Neural progenitor cell (in vitro differentiated cells): ENCODE data around the gene ZNF277. TPM values are rescaled to one million over a fixed set of nuclear protein-coding genes. Genes with fewer than 3 reads are reported as not detected.

Experiments
- DNase-seq: peaks from one replicate; pipeline ENCODE4 v3.0.0-alpha.2; 2016; ENCODE audit warnings: low spot score
- H2AFZ ChIP-seq: fragments of 200-600 bp; sonication (generic); replicated peaks from 2 replicates; pipeline ENCODE4 v1.6.1; 2016; ENCODE audit warnings: antibody characterized with exemption
- H3F3A ChIP-seq: fragments of 200-600 bp; sonication (generic); 2 replicates; pipeline ENCODE4 v1.6.1; 2016; ENCODE audit warnings: antibody characterized with exemption, low read depth
- H3K27ac ChIP-seq: fragments of 200-600 bp; sonication (generic); 2 replicates; pipeline ENCODE4 v1.5.1; 2016; ENCODE audit warnings: mild to moderate bottlenecking
- H3K27me3 ChIP-seq: fragments of 200-600 bp; sonication (generic); 2 replicates; pipeline ENCODE4 v1.6.1; 2016; ENCODE audit warnings: mild to moderate bottlenecking, moderate library complexity
- H3K36me3 ChIP-seq: fragments of 200-600 bp; sonication (generic); 2 replicates; pipeline ENCODE4 v1.5.1; 2016
- H3K4me1 ChIP-seq: fragments of 200-600 bp; sonication (generic); 2 replicates; pipeline ENCODE4 v1.6.1; 2016; ENCODE audit warnings: mixed run types
- H3K4me2 ChIP-seq: fragments of 200-600 bp; sonication (generic); 2 replicates; pipeline ENCODE4 v1.6.1; 2016
- H3K4me3 ChIP-seq: fragments of 200-600 bp; sonication (generic); 2 replicates; pipeline ENCODE4 v1.5.1; 2016
- H3K79me2 ChIP-seq: fragments of 200-600 bp; sonication (generic); 2 replicates; pipeline ENCODE4 v1.6.1; 2016; ENCODE audit warnings: low read depth
- H3K9ac ChIP-seq: fragments of 200-600 bp; sonication (generic); 2 replicates; pipeline ENCODE4 v1.6.1; 2016
- H3K9me3 ChIP-seq: fragments of 200-600 bp; sonication (generic); 2 replicates; pipeline ENCODE4 v1.5.1; 2016; ENCODE audit warnings: low read depth
- H4K20me1 ChIP-seq: fragments of 200-600 bp; sonication (generic); 2 replicates; pipeline ENCODE4 v1.6.1; 2016; ENCODE audit warnings: low read depth
- H3K27ac Mint-ChIP-seq: 3 replicates; pipeline ENCODE4 v1.8.0; 2021; ENCODE audit warnings: mixed read lengths
- H3K27me3 Mint-ChIP-seq: 2 replicates; pipeline ENCODE4 v1.8.0; 2022; ENCODE audit warnings: low read depth, mild to moderate bottlenecking, inconsistent platforms, moderate library complexity, mixed read lengths; ENCODE audit not compliant: insufficient read depth
- H3K36me3 Mint-ChIP-seq: 3 replicates; pipeline ENCODE4 v1.8.0; 2021; ENCODE audit warnings: mixed read lengths
- H3K4me1 Mint-ChIP-seq: 3 replicates; pipeline ENCODE4 v1.8.0; 2021; ENCODE audit warnings: mixed read lengths
- H3K4me3 Mint-ChIP-seq: 3 replicates; pipeline ENCODE4 v1.8.0; 2021; ENCODE audit warnings: mild to moderate bottlenecking, moderate library complexity, mixed read lengths
- H3K9me3 Mint-ChIP-seq: 3 replicates; pipeline ENCODE4 v1.8.0; 2020; ENCODE audit warnings: mixed read lengths
- CTCF ChIP-seq: fragments of 200-600 bp; sonication (generic); IDR thresholded peaks from 2 replicates; pipeline ENCODE4 v1.5.1; 2017; ENCODE audit warnings: antibody characterized with exemption, mild to moderate bottlenecking
- EZH2 ChIP-seq: fragments of 200-600 bp; sonication (generic); IDR thresholded peaks from 2 replicates; pipeline ENCODE4 v1.6.1; 2017; ENCODE audit warnings: antibody characterized with exemption, mild to moderate bottlenecking, moderate library complexity
- EZH2phosphoT487 ChIP-seq: fragments of 200-600 bp; sonication (generic); IDR thresholded peaks from 2 replicates; pipeline ENCODE4 v1.6.1; 2017; ENCODE audit warnings: antibody characterized with exemption
- total RNA-seq: library from RNA; depleted of rRNA; stranded (reverse); fragments of >200 nt; gene quantifications from 2 replicates; pipeline ENCODE4 v1.2.3, GENCODE V29; 2015; ENCODE audit warnings: low replicate concordance

Gene ZNF277
- total RNA-seq, 1 donor from 2014 or later, result 55.5 TPM

DNA sequence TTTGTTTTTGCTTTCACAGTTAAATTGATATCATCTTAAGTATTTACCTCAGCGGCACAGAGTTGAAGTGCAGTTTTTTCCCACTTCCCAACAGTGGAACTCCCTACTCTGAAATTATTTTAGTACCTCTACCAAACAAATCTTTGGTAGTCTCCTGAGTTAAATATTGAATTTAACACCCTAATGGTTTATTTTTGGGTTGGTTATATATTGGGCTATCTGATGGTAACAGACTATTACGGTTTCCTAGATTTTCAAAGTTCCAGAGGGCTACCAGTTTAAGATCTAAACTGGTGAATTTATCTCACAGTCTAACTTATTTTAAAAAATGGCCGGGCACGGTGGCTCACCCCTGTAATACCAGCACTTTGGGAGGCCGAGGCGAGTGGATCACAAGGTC, 1.3 kb downstream of the ZNF277 start:
- Histone ChIP-seq H3K4me3 (peak overlapping the region; percentile 79), H3K4me2 (peak overlapping the region; percentile 87), H3K4me1 (peaks cover 15% of the 10 kb centered on the region), H4K20me1 (peaks cover 16% of the 10 kb centered on the region), H3K79me2 (peaks cover 78% of the 10 kb centered on the region), H3K9ac (no peak overlapping the region), H2AFZ (no peak overlapping the region), H3K27ac (no peak overlapping the region), H3F3A (peaks cover 19% of the 10 kb centered on the region), H3K36me3 (no peaks in the 10 kb centered on the region), H3K27me3 (peaks cover 8% of the 10 kb centered on the region), H3K9me3 (no peaks in the 10 kb centered on the region)
- Mint-ChIP-seq H3K27me3 (peaks cover 4% of the 10 kb centered on the region), H3K36me3 (no peaks in the 10 kb centered on the region), H3K4me1 (peaks cover 28% of the 10 kb centered on the region), H3K4me3 (peak overlapping the region; percentile 98), H3K9me3 (no peaks in the 10 kb centered on the region), H3K27ac (no peak overlapping the region)
- DNase-seq, result no peak
- no peak for TF ChIP-seq EZH2phosphoT487

- H3K27ac ChIP-seq, result no peak overlapping the region
- Mint-ChIP-seq H3K36me3 (no peaks in the 10 kb centered on the region), H3K4me1 (peaks cover 9% of the 10 kb centered on the region), H3K4me3 (no peak overlapping the region), H3K27ac (no peak overlapping the region), H3K27me3 (peaks cover under 1% of the 10 kb centered on the region), H3K9me3 (no peaks in the 10 kb centered on the region)
- H3K4me1 ChIP-seq, result peaks cover 4% of the 10 kb centered on the region
- no peaks in the 10 kb centered on the region for H3K27me3 ChIP-seq
- no peak overlapping the region for H2AFZ ChIP-seq
- no peaks in the 10 kb centered on the region for H3K9me3 ChIP-seq
- TF ChIP-seq CTCF (no peak), EZH2phosphoT487 (no peak), EZH2 (no peak)
- H3K9ac ChIP-seq, result no peak overlapping the region
- H3K4me3 ChIP-seq, result no peak overlapping the region
- no peak overlapping the region for H3K4me2 ChIP-seq
- no peaks in the 10 kb centered on the region for H3F3A ChIP-seq
- peaks cover 32% of the 10 kb centered on the region for H4K20me1 ChIP-seq
- no peak for DNase-seq
- H3K79me2 ChIP-seq, result peaks cover 96% of the 10 kb centered on the region
- no peaks in the 10 kb centered on the region for H3K36me3 ChIP-seq
Measured at GRCh38 chr7:112211348-112211907, 4.9 kb downstream of the ZNF277 start.

DNA sequence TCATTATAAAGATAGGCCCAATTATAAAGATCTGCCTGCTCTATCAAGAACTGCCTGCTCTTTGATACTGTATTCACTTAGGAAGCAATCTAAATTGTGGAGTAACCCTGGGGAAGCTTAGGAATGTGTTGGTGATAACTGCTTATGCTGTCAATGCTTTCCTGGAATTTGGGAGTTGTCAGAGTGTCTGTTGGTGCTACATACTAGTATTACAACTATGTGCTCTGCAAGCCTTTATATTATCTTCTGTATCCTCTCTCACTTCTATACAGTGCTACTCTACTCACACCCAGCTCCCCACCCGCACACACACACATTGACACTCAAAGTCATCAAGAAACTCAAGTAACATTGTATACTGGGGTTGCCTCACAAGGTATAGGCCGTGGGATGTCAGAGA, 6.1 kb downstream of the ZNF277 start:
- Mint-ChIP-seq H3K4me1 (peaks cover 3% of the 10 kb centered on the region), H3K27me3 (no peaks in the 10 kb centered on the region), H3K36me3 (no peaks in the 10 kb centered on the region), H3K4me3 (no peak overlapping the region), H3K9me3 (no peaks in the 10 kb centered on the region), H3K27ac (no peak overlapping the region)
- Histone ChIP-seq H3K79me2 (peaks cover 98% of the 10 kb centered on the region), H3K27ac (no peak overlapping the region), H3F3A (no peaks in the 10 kb centered on the region), H3K36me3 (no peaks in the 10 kb centered on the region), H3K4me3 (no peak overlapping the region), H3K27me3 (no peaks in the 10 kb centered on the region), H4K20me1 (peaks cover 32% of the 10 kb centered on the region), H3K4me2 (no peak overlapping the region), H3K9ac (no peak overlapping the region), H3K4me1 (peaks cover 4% of the 10 kb centered on the region), H3K9me3 (no peaks in the 10 kb centered on the region), H2AFZ (no peak overlapping the region)
- DNase-seq, result no peak
- TF ChIP-seq CTCF (no peak), EZH2phosphoT487 (no peak), EZH2 (no peak)

DNA sequence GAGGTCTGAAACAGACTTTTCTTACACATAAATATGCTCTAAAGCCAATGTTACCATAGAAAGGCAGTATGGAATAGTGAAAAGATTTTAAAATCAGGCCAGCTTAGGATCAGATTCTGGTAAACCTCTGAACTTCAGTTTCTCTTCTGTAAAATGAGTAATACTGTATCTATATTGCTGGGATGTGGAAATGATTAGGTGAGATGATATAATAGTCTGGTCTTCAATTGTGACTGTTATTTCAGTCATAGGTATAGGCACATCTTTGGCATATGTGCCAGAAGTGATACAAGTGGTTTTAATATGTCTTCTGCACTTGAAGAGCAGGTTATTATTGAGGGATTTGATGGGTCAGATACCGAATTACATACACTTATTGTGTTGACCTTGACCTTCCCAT, 7.2 kb downstream of the ZNF277 start:
- H3K36me3 ChIP-seq, result no peaks in the 10 kb centered on the region

More for the DNA sequence above, 7.2 kb downstream of the ZNF277 start:
- no peak overlapping the region for H3K4me2 ChIP-seq
- no peaks in the 10 kb centered on the region for H3K9me3 ChIP-seq
- H3F3A ChIP-seq, result no peaks in the 10 kb centered on the region
- peaks cover 4% of the 10 kb centered on the region for H3K4me1 ChIP-seq
- no peak overlapping the region for H3K27ac ChIP-seq
- no peak overlapping the region for H3K27ac Mint-ChIP-seq
- no peaks in the 10 kb centered on the region for H3K27me3 Mint-ChIP-seq
- H4K20me1 ChIP-seq, result peaks cover 32% of the 10 kb centered on the region
- H3K79me2 ChIP-seq, result peaks cover 93% of the 10 kb centered on the region
- H3K4me3 ChIP-seq, result no peak overlapping the region
- no peak overlapping the region for H2AFZ ChIP-seq
- no peaks in the 10 kb centered on the region for H3K4me1 Mint-ChIP-seq
- no peak overlapping the region for H3K9ac ChIP-seq
- TF ChIP-seq EZH2 (no peak), CTCF (no peak), EZH2phosphoT487 (no peak)
- H3K36me3 Mint-ChIP-seq, result peaks cover 3% of the 10 kb centered on the region
- H3K9me3 Mint-ChIP-seq, result no peaks in the 10 kb centered on the region
- no peaks in the 10 kb centered on the region for H3K27me3 ChIP-seq
- DNase-seq, result no peak
- H3K4me3 Mint-ChIP-seq, result no peak overlapping the region
